ENCODE measurements around the gene TMEM62.
A peak's percentile ranks its signal among the peaks of the same experiment; 100 is the strongest.

The TMEM62 gene

DNA sequence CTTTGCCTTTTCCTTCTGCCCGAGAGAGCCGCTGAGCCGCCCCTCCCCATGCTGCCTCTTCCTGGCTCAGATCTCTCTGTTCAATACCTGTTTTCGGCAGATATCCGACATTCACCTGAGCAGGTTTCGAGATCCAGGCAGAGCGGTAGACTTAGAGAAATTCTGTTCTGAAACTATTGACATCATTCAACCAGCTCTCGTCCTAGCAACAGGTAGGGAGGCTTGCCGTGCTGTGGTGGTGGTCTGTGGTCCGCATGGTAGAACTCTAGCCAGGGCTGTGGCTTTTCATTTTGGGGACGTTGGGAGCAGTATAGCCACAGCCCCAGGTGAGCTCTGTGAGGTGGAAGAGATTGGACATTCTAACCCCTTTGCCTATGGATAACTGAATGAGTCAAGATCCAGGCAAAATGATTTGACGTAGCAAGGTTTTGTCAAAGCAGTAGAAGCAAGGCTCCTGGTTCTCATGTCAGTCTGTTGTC is 810 bp downstream of the TMEM62 start:
- H3K4me3 ChIP-seq (ENCODE audit: low read depth, low read length), result peak overlapping the region; percentile 95
- TF ChIP-seq, protein P1, sequence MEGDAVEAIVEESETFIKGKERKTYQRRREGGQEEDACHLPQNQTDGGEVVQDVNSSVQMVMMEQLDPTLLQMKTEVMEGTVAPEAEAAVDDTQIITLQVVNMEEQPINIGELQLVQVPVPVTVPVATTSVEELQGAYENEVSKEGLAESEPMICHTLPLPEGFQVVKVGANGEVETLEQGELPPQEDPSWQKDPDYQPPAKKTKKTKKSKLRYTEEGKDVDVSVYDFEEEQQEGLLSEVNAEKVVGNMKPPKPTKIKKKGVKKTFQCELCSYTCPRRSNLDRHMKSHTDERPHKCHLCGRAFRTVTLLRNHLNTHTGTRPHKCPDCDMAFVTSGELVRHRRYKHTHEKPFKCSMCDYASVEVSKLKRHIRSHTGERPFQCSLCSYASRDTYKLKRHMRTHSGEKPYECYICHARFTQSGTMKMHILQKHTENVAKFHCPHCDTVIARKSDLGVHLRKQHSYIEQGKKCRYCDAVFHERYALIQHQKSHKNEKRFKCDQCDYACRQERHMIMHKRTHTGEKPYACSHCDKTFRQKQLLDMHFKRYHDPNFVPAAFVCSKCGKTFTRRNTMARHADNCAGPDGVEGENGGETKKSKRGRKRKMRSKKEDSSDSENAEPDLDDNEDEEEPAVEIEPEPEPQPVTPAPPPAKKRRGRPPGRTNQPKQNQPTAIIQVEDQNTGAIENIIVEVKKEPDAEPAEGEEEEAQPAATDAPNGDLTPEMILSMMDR (IDR thresholded peaks at IDR 0.05; ENCODE audit: borderline replicate concordance, insufficient read depth, low read depth, low read length), result no peak

DNA sequence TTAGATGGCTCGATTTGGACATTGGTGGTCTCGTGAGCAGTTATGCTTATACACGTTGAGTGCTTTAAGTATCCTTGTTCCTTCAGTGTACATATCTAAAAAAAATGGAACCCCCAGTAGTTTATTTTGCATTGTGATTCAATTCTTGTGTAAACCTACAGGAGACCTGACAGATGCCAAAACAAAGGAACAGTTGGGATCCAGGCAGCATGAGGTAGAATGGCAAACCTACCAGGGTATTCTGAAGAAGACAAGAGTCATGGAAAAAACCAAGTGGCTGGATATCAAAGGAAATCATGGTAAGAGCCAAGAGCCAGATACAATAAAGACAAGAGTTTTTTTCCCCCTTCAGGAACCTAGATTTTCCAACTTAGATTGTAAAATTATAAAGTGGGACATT is 2.0 kb downstream of the TMEM62 start:
- TF ChIP-seq, protein P1 (IDR thresholded peaks at IDR 0.05; ENCODE audit: borderline replicate concordance, insufficient read depth, low read depth, low read length), result no peak
- no peak overlapping the region for H3K4me3 ChIP-seq (ENCODE audit: low read depth, low read length)

DNA sequence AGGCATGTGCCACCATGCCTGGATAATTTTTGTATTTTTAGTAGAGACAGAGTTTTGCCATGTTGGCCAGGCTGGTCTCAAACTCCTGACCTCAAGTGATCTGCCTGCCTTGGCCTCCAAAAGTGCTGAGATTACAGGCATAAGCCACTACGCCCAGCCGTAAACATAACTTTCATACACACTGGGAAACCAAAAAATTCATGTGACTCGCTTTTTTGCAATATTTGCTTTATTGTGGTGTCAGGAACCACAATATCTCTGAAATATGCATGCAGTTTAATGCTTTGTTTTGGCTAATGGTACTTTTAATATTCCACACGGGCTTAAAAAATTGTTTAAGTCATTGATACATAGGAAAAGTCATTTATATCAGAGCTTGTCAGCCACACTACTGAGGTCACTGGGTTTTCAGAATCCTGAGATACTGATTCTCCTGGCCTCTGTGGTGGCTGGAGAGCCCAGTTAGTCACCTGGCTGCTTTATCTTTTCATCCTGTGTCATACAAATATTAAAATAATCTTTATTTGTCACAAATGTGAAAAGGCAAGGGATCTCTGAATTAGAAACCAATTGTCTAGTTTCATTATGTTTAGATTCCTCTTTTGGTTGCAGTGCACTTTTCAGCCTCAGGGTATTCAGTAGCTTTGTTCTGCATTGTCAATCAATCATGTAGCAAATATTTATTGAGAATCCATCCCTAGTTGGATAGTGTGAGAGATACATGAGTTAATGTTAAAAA is 10.0 kb downstream of the TMEM62 start:
- TF ChIP-seq, protein P1 (IDR thresholded peaks at IDR 0.05; ENCODE audit: borderline replicate concordance, insufficient read depth, low read depth, low read length), result 0 out of 2 replicates have a peak, but pooled peaks have one; percentile 9
- H3K4me3 ChIP-seq (ENCODE audit: low read depth, low read length), result no peak overlapping the region

DNA sequence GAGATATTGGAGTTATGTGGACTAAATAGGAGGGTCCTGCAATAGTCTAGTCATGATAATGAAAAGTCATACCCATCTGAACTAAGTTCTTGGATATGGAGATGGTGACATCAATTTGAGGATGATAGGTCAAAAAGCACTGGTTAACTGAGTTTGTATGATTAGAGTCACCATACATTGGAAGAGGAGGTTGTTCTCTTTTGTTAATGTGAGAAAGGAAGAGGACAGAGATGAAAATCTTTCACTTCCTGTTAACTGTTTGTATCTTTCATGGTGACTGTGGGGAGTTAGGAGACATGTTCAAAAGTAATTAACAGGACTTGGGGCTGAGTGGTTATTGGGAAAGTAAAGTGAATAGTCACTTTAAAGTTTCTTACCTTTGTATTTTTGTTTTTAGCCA is 11.1 kb downstream of the TMEM62 start:
- no peak overlapping the region for H3K4me3 ChIP-seq (ENCODE audit: low read depth, low read length)
- TF ChIP-seq, protein P1 (IDR thresholded peaks at IDR 0.05; ENCODE audit: borderline replicate concordance, insufficient read depth, low read depth, low read length), result no peak

DNA sequence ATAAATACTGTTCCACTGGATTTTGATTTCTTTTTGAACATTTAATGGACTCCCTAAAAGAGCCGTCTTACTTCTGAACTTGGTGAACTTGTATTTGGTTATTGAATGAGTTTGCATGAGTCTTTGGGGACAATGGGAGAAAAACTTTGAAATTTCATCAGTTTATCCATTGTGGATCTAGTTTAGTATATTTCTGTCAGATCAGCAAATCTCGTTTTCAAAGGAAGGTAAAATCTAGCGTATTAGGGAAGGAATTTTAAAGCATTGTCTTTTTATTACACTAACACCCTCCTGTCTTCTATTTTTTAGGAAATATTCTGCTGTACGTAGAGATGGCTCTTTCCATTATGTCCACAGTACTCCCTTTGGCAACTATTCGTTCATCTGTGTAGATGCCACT is 12.8 kb downstream of the TMEM62 start:
- TF ChIP-seq, protein P1 (IDR thresholded peaks at IDR 0.05; ENCODE audit: borderline replicate concordance, insufficient read depth, low read depth, low read length), result no peak
- H3K4me3 ChIP-seq (ENCODE audit: low read depth, low read length), result no peak overlapping the region

DNA sequence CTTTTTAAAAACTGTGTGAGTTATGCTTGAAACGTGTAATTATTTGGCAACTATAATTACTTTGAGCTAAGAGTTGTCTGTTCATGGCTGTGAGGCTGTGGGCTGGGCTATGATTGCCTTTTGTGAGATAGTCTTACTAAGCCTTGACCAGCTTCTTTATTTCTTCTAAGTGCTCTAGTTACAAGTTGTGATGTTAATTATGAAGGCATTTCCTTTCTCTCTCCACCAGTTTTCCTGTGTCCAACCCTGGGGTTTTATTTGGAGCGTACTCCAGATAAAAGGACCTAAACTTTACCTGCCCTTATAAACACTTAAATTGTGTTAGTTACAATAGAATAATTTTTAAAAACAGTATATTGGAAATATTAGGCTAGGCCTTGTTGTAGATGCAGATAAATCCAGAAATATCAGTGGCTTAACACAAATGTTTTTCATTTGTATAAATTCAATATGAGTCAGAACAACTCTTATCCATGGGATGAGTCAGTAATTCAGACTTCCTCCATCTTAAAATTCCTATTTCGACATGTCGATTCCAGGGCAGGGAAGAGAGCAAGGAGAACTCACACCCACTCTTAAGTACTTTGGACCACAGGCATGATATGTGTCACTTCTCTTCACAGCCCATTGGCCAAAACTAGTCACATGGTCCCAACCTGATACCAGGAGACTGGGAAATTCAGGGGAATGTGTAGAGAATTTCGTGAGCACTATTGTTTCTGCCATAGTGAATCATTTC is 17.0 kb downstream of the TMEM62 start:
- TF ChIP-seq, protein P1 (IDR thresholded peaks at IDR 0.05; ENCODE audit: borderline replicate concordance, insufficient read depth, low read depth, low read length), result no peak
- no peak overlapping the region for H3K4me3 ChIP-seq (ENCODE audit: low read depth, low read length)

All from GM12875 (cell line).